GM12878 (cell line): ENCODE data around the gene CABLES1. TPM values are rescaled to one million over a fixed set of nuclear protein-coding genes. Genes with fewer than 3 reads are reported as not detected.

ENCODE experiments used
- ATAC-seq: fragments of 200-7000 bp; cut with Tn5 transposase; 3 replicates; pipeline ENCODE4 v1.9.1; 2020; ENCODE audit warnings: mild to moderate bottlenecking, moderate library complexity
- BruUV-seq: library from RNA; stranded (reverse); fragments of 400-500 nt; replicated peaks from 2 replicates; lab custom pipeline; 2021; lab: Mats Ljungman, UMichigan
- CTCF ChIA-PET: fragments of 300-600 bp; sonication (Branson Sonifier 250); formaldehyde crosslinking; extraction: SDS; loops from one replicate; lab custom pipeline; 2021; ENCODE audit warnings: inconsistent platforms; lab: Yijun Ruan, JAX
- POLR2A ChIA-PET: fragments of 350-600 bp; formaldehyde crosslinking; extraction: SDS; loops from one replicate; lab custom pipeline; 2021; ENCODE audit warnings: inconsistent platforms; lab: Charles Lee
- RAD21 ChIA-PET: fragments of 300-600 bp; sonication (Branson Sonifier 250); formaldehyde crosslinking; loops from one replicate; lab custom pipeline; 2023; ENCODE audit warnings: antibody characterized with exemption; ENCODE audit not compliant: unreplicated experiment; lab: Charles Lee
- SMC1A ChIA-PET: fragments of 300-600 bp; sonication (Branson Sonifier 250); formaldehyde crosslinking; loops from one replicate; lab custom pipeline; 2023; ENCODE audit not compliant: unreplicated experiment, uncharacterized antibody; lab: Charles Lee
- DNase-seq: peaks from one replicate; pipeline ENCODE4 v3.0.0-alpha.2; 2011; ENCODE audit warnings: low read depth, low spot score
- FAIRE-seq: peaks from 3 replicates; lab custom pipeline; 2011; peaks lifted over from hg19 to GRCh38; lab: Jason Lieb, UNC
- H2AFZ ChIP-seq: 2 replicates; pipeline ENCODE4 v1.6.0; 2011; ENCODE audit warnings: low read depth, low read length, control low read depth; ENCODE audit not compliant: control insufficient read depth
- H3K27ac ChIP-seq: 2 replicates; pipeline ENCODE4 v1.5.1; 2011; ENCODE audit warnings: control low read depth; ENCODE audit not compliant: control insufficient read depth, insufficient read depth
- H3K27me3 ChIP-seq, 2 experiments: replicated peaks in 1 of 2; 2 replicates each; pipeline versions ENCODE4 v1.6.0 to v1.6.1; 2011; ENCODE audit warnings: low read length in 1 of 2; ENCODE audit not compliant: control insufficient read depth in 2 of 2, insufficient read depth in 2 of 2
- H3K36me3 ChIP-seq, 2 experiments: 2 replicates each; pipeline ENCODE4 v1.5.1; 2011; ENCODE audit warnings: low read length in 1 of 2; ENCODE audit not compliant: control insufficient read depth in 2 of 2, insufficient read depth in 2 of 2
- H3K4me1 ChIP-seq: 2 replicates; pipeline ENCODE4 v1.6.1; 2011; ENCODE audit warnings: mild to moderate bottlenecking, low read length, moderate library complexity, mixed read lengths; ENCODE audit not compliant: control insufficient read depth, insufficient read depth
- H3K4me2 ChIP-seq: 2 replicates; pipeline ENCODE4 v1.6.0; 2011; ENCODE audit warnings: control low read depth; ENCODE audit not compliant: control insufficient read depth, insufficient read depth
- H3K4me3 ChIP-seq: fragments of 200-600 bp; sonication (generic); 2 replicates; pipeline ENCODE4 v1.5.1; 2016
- H3K79me2 ChIP-seq: 2 replicates; pipeline ENCODE4 v1.6.0; 2011; ENCODE audit warnings: low read length; ENCODE audit not compliant: control insufficient read depth, insufficient read depth
- H3K9ac ChIP-seq: 2 replicates; pipeline ENCODE4 v1.8.0; 2011; ENCODE audit warnings: low read length, control low read depth, mixed read lengths; ENCODE audit not compliant: control insufficient read depth, insufficient read depth
- H3K9me3 ChIP-seq: replicated peaks from 3 replicates; pipeline ENCODE4 v1.5.1; 2011; ENCODE audit warnings: mild to moderate bottlenecking, low read length; ENCODE audit not compliant: control insufficient read depth, insufficient read depth
- H4K20me1 ChIP-seq: 2 replicates; pipeline ENCODE4 v1.6.0; 2011; ENCODE audit not compliant: control insufficient read depth, insufficient read depth
- ATF7 ChIP-seq: fragments of 450-650 bp; IDR thresholded peaks from 2 replicates; pipeline ENCODE4 v1.6.1; 2016; ENCODE audit warnings: low read depth, mild to moderate bottlenecking
- DPF2 ChIP-seq: fragments of 450-650 bp; IDR thresholded peaks from 2 replicates; pipeline ENCODE4 v1.6.1; 2017; ENCODE audit warnings: mild to moderate bottlenecking
- E2F8 ChIP-seq: fragments of 450-650 bp; IDR thresholded peaks from 2 replicates; pipeline ENCODE4 v1.6.1; 2018; ENCODE audit warnings: mild to moderate bottlenecking, low read depth, moderate library complexity; ENCODE audit not compliant: partially characterized antibody
- MYC ChIP-seq: IDR thresholded peaks from 2 replicates; pipeline ENCODE4 v1.6.1; 2011; ENCODE audit warnings: mild to moderate bottlenecking, low read length, moderate library complexity, inconsistent platforms; ENCODE audit not compliant: insufficient read depth, insufficient replicate concordance, insufficient read length, severe bottlenecking
- RAD51 ChIP-seq: fragments of 450-650 bp; IDR thresholded peaks from 2 replicates; pipeline ENCODE4 v1.6.1; 2016; ENCODE audit warnings: moderate library complexity, mild to moderate bottlenecking, inconsistent platforms
- STAT1 ChIP-seq: fragments of 450-650 bp; conservative IDR thresholded peaks from 2 replicates; pipeline ENCODE4 v1.6.1; 2014; ENCODE audit warnings: antibody characterized with exemption, mild to moderate bottlenecking
- TCF3 ChIP-seq: IDR thresholded peaks from 2 replicates; pipeline ENCODE4 v1.6.1; 2012; ENCODE audit warnings: low read depth, mild to moderate bottlenecking, low read length, borderline replicate concordance; ENCODE audit not compliant: insufficient read depth
- ZZZ3 ChIP-seq: IDR thresholded peaks from 2 replicates; pipeline ENCODE4 v1.6.1; 2011; ENCODE audit warnings: low read depth; ENCODE audit not compliant: control insufficient read depth, insufficient read length
- WGBS: methylation state at CpG from one replicate; pipeline ENCODE4 v1.1.6; 2016; ENCODE audit warnings: low lambda C conversion rate; ENCODE audit not compliant: insufficient replicate concordance, insufficient coverage; ENCODE audit errors: missing lambda C conversion rate; 5-methylcytosine and 5-hydroxymethylcytosine counted together
- in situ Hi-C: fragments of 300-500 bp; cut with MboI; formaldehyde crosslinking; loops from 9 replicates; pipeline ENCODE4 v1.14.3; 2018; ENCODE audit warnings: mixed read lengths
- intact Hi-C: fragments of 100-400 bp; cut with micrococcal nuclease; formaldehyde crosslinking; loops from one replicate; pipeline ENCODE4 v1.14.2; 2022; ENCODE audit not compliant: unreplicated experiment
- polyA plus RNA-seq, 11 experiments: library from polyadenylated mRNA; depleted of rRNA in 4 of 11; unstranded in 6 of 11; stranded (reverse) in 5 of 11; fragments of >200 nt; fragmentation: Nextera tagmentation in 4 of 11; fragmentation: Illumina TruSeq in 1 of 11; extraction: Ambion mirVana in 4 of 11; extraction: Trizol in 1 of 11; gene quantifications; 1 replicate in 1 of 11; 2 replicates in 10 of 11; pipeline versions ENCODE4 v1.2.1 to v1.2.3, GENCODE V29; 2011 to 2016; ENCODE audit warnings: inconsistent platforms in 2 of 11, missing spikeins in 2 of 11, low read depth in 1 of 11
- total RNA-seq, 4 experiments: library from RNA; depleted of rRNA in 3 of 4; stranded (reverse); fragments of >200 nt in 3 of 4; fragmentation: Illumina TruSeq in 1 of 4; extraction: Trizol in 1 of 4; gene quantifications; 2 replicates each; pipeline versions ENCODE4 v1.2.1 to v1.2.3, GENCODE V29; 2013 to 2021

CABLES1 gene
- total and polyA plus RNA-seq, 10 of the 15 experiments (the other 5 are each of a cell fraction or from before 2014, with no cell fraction given): 2.9 to 27.2 (median 8.2) TPM

- no peak overlapping the region for H3K4me3 ChIP-seq
- no peak for FAIRE-seq
- no peaks in the 10 kb centered on the region for H3K4me1 ChIP-seq
- in situ Hi-C loops (no loop called here), intact Hi-C loops (no loop called here)
- DNase-seq: no peak
- no peak for TF ChIP-seq DPF2
- no peak for TF ChIP-seq MYC
- TF ChIP-seq ATF7: no peak
- TF ChIP-seq TCF3: no peak
- TF ChIP-seq STAT1: no peak
- no peak for TF ChIP-seq E2F8
- TF ChIP-seq ZZZ3: no peak
- TF ChIP-seq RAD51: no peak
- no TSS peak for BruUV-seq
- WGBS: 86% methylated on average over 8 of the region's 8 CpGs
- no peak for ATAC-seq
- POLR2A ChIA-PET: no interaction called here
- H3K27me3 ChIP-seq: no peaks in the 10 kb centered on the region
- peaks cover 9 to 19% of the 10 kb centered on the region in 2 experiments; a peak in 3 of 4 replicates for H3K36me3 ChIP-seq
- H4K20me1 ChIP-seq: no peaks in the 10 kb centered on the region
- no peak overlapping the region for H2AFZ ChIP-seq
- H3K9me3 ChIP-seq: peaks cover 6% of the 10 kb centered on the region; the same call in 2 of the 3 replicates
- SMC1A ChIA-PET: no interaction called here
- RAD21 ChIA-PET: no interaction called here
- no peak overlapping the region for H3K9ac ChIP-seq
- no peaks in the 10 kb centered on the region for H3K79me2 ChIP-seq
- no peak overlapping the region for H3K4me2 ChIP-seq
- CTCF ChIA-PET: interaction anchor here (0.7 kb wide), 1 partner anchor 11 kb away, joined by 3 read pairs; no protein-coding TSS in a partner anchor
- no peak overlapping the region for H3K27ac ChIP-seq
Observed at GRCh38 chr18:23200756-23201155, 65.5 kb downstream of the CABLES1 start.
